ENCODE results near the gene HSFY1. TPM values are rescaled to one million over a fixed set of nuclear protein-coding genes. Genes with fewer than 3 reads are reported as not detected.
"Not testable (repeated sequence)": the region's sequence is repeated elsewhere in the genome, so short reads cannot be mapped to it uniquely, and the experiment has no call there.

HSFY1 gene, protein sequence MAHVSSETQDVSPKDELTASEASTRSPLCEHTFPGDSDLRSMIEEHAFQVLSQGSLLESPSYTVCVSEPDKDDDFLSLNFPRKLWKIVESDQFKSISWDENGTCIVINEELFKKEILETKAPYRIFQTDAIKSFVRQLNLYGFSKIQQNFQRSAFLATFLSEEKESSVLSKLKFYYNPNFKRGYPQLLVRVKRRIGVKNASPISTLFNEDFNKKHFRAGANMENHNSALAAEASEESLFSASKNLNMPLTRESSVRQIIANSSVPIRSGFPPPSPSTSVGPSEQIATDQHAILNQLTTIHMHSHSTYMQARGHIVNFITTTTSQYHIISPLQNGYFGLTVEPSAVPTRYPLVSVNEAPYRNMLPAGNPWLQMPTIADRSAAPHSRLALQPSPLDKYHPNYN
- not detected in 2 replicates for total RNA-seq

DNA sequence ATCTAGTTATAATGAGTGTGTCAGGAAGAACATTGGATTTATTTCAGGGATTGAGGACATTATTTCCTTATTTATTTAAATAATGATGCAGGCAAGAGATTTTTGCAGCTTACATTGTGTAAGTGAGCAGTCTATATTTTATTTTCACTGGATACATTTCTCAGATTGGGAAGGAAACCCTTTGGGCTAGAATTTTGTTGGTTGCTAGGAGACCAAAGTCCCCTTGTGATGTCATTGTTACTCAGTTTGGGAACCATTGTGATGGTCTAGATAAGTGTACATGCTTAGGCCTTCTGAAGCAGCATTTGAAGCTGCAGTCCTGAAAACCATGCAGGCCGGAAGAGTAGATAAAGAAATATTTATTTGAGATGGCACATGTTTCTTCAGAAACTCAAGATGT, at the start of gene HSFY1:
Gene HSFY1 (plus strand): TSS at position 301 of the 400 bp plus-strand sequence. CDS start 68 bp downstream, at position 369.
- H3K4me1 Mint-ChIP-seq (ENCODE audit: low read depth); H3K27ac Mint-ChIP-seq; H3K27me3 Mint-ChIP-seq (ENCODE audit: insufficient read depth); H3K9me3 Mint-ChIP-seq; H3K4me3 Mint-ChIP-seq; intact Hi-C loops (cut with micrococcal nuclease); H3K36me3 Mint-ChIP-seq (ENCODE audit: low read depth); DNase-seq (ENCODE audit: low spot score): not testable (repeated sequence)

DNA sequence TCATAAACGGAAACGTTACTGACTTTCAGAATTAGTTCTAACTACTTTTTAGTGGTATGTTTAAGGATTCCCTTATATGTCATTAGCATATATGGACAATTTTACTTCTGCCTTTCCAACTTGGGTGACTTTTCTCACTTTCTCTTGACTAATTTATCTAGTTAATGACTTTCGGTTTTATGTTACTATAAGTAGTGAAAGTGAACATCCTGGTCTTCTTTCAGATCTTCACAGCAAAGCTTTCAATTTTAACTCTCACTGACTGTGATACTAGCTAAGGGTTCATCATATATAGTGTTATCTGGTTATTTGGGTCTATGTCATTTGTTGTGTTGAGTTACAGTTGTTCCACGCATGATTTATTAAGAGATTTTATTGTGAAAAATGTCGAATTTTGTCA, 42.3 kb upstream of the HSFY1 start:
- intact Hi-C loops (cut with micrococcal nuclease); H3K27me3 Mint-ChIP-seq (ENCODE audit: insufficient read depth); H3K4me3 Mint-ChIP-seq; H3K36me3 Mint-ChIP-seq (ENCODE audit: low read depth); H3K27ac Mint-ChIP-seq; H3K9me3 Mint-ChIP-seq; DNase-seq (ENCODE audit: low spot score); H3K4me1 Mint-ChIP-seq (ENCODE audit: low read depth): not testable (repeated sequence)

DNA sequence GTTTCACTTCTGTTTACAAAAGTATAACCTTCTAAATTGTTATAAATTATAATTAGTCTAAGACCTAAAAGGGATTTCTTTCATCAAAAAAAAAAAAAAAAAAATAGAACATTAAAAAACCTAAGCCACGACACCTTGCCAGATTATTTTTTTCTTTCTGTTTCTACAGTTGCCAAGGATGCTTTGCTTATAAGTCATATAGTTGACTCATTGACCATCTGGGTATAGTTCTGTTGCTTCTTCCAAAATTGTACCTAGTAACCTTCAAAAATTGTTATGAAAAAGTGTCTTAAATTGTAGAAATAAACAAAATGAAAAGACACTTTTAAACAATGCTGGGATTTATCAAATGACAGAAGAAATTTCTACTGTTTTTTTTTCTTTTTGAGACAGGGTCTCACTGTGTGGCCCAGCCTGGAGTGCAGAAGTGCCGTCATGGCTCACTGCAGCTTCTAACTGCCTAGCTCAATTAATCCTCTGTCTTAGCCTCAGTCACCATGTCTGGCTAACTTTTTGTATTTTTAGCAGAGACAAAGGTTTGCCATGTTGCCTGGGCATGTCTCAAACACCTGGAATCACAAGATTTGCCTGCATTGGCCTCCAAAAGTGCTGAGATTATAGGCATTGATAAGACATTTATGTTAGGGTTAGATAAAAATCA, 15.4 kb upstream of the HSFY1 start:
- H3K27ac Mint-ChIP-seq; H3K4me3 Mint-ChIP-seq; H3K27me3 Mint-ChIP-seq (ENCODE audit: insufficient read depth); intact Hi-C loops (cut with micrococcal nuclease); DNase-seq (ENCODE audit: low spot score); H3K9me3 Mint-ChIP-seq; H3K36me3 Mint-ChIP-seq (ENCODE audit: low read depth); H3K4me1 Mint-ChIP-seq (ENCODE audit: low read depth): not testable (repeated sequence)

DNA sequence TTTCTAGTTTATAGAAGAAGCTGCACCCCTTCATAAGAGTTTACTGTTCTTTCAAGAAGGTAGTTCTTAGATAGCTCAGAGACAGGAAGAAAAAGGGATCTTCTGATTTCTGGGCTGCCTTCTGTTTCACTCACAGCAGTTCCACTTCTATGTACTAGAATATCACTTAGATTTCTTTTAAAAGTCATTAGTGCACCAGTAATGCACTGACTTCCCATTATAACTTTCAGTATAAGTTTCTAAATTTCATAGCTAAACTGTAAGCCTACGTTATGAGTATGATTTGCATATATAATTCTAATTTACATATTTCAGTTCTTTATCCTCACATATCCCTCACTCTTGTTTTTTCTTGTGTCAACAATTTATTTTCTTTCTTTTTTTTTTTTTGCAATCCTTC, 7.6 kb upstream of the HSFY1 start:
- H3K27ac Mint-ChIP-seq; H3K36me3 Mint-ChIP-seq (ENCODE audit: low read depth); DNase-seq (ENCODE audit: low spot score): not testable (repeated sequence)

DNA sequence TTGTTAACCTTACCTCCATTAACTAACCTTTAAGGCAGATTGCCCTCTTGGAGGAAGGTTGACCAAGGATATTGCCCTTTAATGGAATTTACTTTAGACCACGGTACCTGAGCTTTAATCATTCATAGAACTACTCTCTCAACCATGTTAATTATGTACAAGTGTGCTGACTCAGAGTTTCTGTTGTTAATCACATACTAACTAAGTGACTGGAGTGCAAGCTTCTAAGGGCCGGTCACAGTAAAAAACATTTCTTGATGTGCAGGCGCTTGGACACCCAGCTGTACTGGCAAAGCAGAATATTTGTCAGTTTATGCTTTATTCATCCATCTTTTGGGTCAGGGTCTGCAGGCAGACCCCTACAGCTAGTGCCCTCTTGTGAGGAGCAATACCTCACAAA, 6.6 kb downstream of the HSFY1 start:
- DNase-seq (ENCODE audit: low spot score); H3K9me3 Mint-ChIP-seq; H3K4me3 Mint-ChIP-seq; intact Hi-C loops (cut with micrococcal nuclease); H3K27ac Mint-ChIP-seq; H3K27me3 Mint-ChIP-seq (ENCODE audit: insufficient read depth); H3K4me1 Mint-ChIP-seq (ENCODE audit: low read depth); H3K36me3 Mint-ChIP-seq (ENCODE audit: low read depth): not testable (repeated sequence)

More for the DNA sequence above, 7.6 kb upstream of the HSFY1 start:
- H3K27me3 Mint-ChIP-seq (ENCODE audit: insufficient read depth); H3K4me1 Mint-ChIP-seq (ENCODE audit: low read depth); intact Hi-C loops (cut with micrococcal nuclease); H3K9me3 Mint-ChIP-seq; H3K4me3 Mint-ChIP-seq: not testable (repeated sequence)

DNA sequence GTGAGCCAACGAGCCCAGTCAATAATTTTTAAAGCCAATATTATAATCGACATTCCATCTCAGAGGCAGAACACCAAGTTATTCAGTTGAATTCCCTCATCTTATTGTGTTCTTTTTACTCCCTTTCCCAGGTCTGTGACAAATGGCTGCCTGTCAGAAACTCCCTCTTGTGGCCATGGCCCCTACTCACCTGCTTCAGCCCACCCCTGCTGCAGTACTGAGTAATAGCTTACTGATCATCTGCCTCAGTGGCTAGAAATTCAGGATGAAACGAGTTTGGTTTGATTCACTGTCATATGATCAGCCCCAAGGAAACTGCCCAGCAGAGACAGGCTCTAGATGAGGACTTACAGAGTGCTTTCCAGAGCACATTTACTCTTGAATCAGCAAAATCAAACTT, 19.4 kb downstream of the HSFY1 start:
- H3K27me3 Mint-ChIP-seq (ENCODE audit: insufficient read depth); H3K4me3 Mint-ChIP-seq; intact Hi-C loops (cut with micrococcal nuclease); H3K9me3 Mint-ChIP-seq; H3K27ac Mint-ChIP-seq; DNase-seq (ENCODE audit: low spot score); H3K36me3 Mint-ChIP-seq (ENCODE audit: low read depth); H3K4me1 Mint-ChIP-seq (ENCODE audit: low read depth): not testable (repeated sequence)

Other genes starting within 250 kb of the HSFY1 start
- not detected in 2 replicates for gene HSFY2, start 227.0 kb downstream of the HSFY1 start, total RNA-seq